ENCODE results near the gene POTEI. TPM values are rescaled to one million over a fixed set of nuclear protein-coding genes. Genes with fewer than 3 reads are reported as not detected.

Gene POTEI
- 0.01 TPM in 1 of 5 replicates, not detected in the others for total RNA-seq (2022; extraction: Qiagen RNA extraction; ENCODE audit: low read depth)

GRCh38 chr2:130509228-130509627 lies at the start of gene POTEI:
Gene POTEI (minus strand): TSS chr2:130509328. CDS start chr2:130509235, 93 bp downstream.

GRCh38 chr2:130520992-130521391 lies 11.9 kb upstream of the POTEI start, which contains the start of gene CFC1B:
Gene CFC1B (plus strand): TSS chr2:130521222. CDS start chr2:130521485, 263 bp downstream.

Other genes with a start within 250 kb of the POTEI start
- gene IMP4, start 166.4 kb downstream of the POTEI start, total RNA-seq (2022; extraction: Qiagen RNA extraction; ENCODE audit: low read depth) = 138 to 176 TPM (median 154 TPM) in 5 replicates
- gene PTPN18, start 153.3 kb downstream of the POTEI start, total RNA-seq (2022; extraction: Qiagen RNA extraction; ENCODE audit: low read depth) = 24.9 to 32.1 TPM (median 29.4 TPM) in 5 replicates
- not detected in 5 replicates for gene CFC1B, start 11.9 kb upstream of the POTEI start, total RNA-seq (2022; extraction: Qiagen RNA extraction; ENCODE audit: low read depth)
- gene CFC1, start 90.2 kb upstream of the POTEI start, total RNA-seq (2022; extraction: Qiagen RNA extraction; ENCODE audit: low read depth) = not detected in 5 replicates
- gene POTEJ, start 102.1 kb upstream of the POTEI start, total RNA-seq (2022; extraction: Qiagen RNA extraction; ENCODE audit: low read depth) = not detected in 5 replicates
- not detected in 5 replicates for gene GPR148, start 219.7 kb upstream of the POTEI start, total RNA-seq (2022; extraction: Qiagen RNA extraction; ENCODE audit: low read depth)
- gene AMER3, start 246.2 kb upstream of the POTEI start, total RNA-seq (2022; extraction: Qiagen RNA extraction; ENCODE audit: low read depth) = not detected in 5 replicates